Endothelial cell of umbilical vein (primary cell): ENCODE data around the gene ALDOC. TPM values are rescaled to one million over a fixed set of nuclear protein-coding genes. Genes with fewer than 3 reads are reported as not detected.
A peak's percentile ranks its signal among the peaks of the same experiment; 100 is the strongest.

Source experiments
- BruUV-seq: library from RNA; stranded (reverse); fragments of 400-500 nt; replicated peaks from 2 replicates; lab custom pipeline; 2021; lab: Mats Ljungman, UMichigan
- CTCF ChIA-PET: fragments of 300-600, 350-600 bp; sonication (Branson Sonifier 250); formaldehyde crosslinking; loops from one replicate; lab custom pipeline; 2021; ENCODE audit warnings: antibody characterized with exemption, inconsistent platforms; lab: Charles Lee
- POLR2A ChIA-PET: fragments of 300-600, 350-600 bp; sonication (Branson Sonifier 250); formaldehyde crosslinking; loops from one replicate; lab custom pipeline; 2021; ENCODE audit warnings: antibody characterized with exemption, inconsistent platforms; lab: Charles Lee
- DNase-seq: peaks from one replicate; pipeline ENCODE4 v3.0.0-alpha.2; 2011; ENCODE audit warnings: low read depth, low spot score
- FAIRE-seq: peaks from 2 replicates; lab custom pipeline; 2011; peaks lifted over from hg19 to GRCh38; lab: Jason Lieb, UNC
- H2AFZ ChIP-seq: 2 replicates; pipeline ENCODE4 v1.6.0; 2012; ENCODE audit warnings: low read depth, low read length, control low read depth, inconsistent platforms
- H3K27ac ChIP-seq: 2 replicates; pipeline ENCODE4 v1.5.1; 2011; ENCODE audit warnings: low read depth, mild to moderate bottlenecking, control low read depth, low read length, moderate library complexity; ENCODE audit not compliant: insufficient read depth
- H3K27me3 ChIP-seq, 2 experiments: 2 replicates each; pipeline versions ENCODE4 v1.6.0 to v1.6.1; 2011; ENCODE audit warnings: low read length in 2 of 2, mixed read lengths in 1 of 2; ENCODE audit not compliant: control insufficient read depth in 2 of 2, insufficient read depth in 2 of 2
- H3K36me3 ChIP-seq, 2 experiments: 2 replicates in 1 of 2; 3 replicates in 1 of 2; pipeline ENCODE4 v1.5.1; 2011; ENCODE audit warnings: low read length in 2 of 2, mild to moderate bottlenecking in 1 of 2, moderate library complexity in 1 of 2; ENCODE audit not compliant: control insufficient read depth in 2 of 2, insufficient read depth in 2 of 2; ENCODE audit errors: extremely low read depth in 1 of 2
- H3K4me1 ChIP-seq: 3 replicates; pipeline ENCODE4 v1.5.1; 2011; ENCODE audit warnings: mild to moderate bottlenecking, low read length; ENCODE audit not compliant: control insufficient read depth, insufficient read depth; ENCODE audit errors: extremely low read depth
- H3K4me2 ChIP-seq: 2 replicates; pipeline ENCODE4 v1.6.1; 2011; ENCODE audit warnings: low read length, control low read depth, mixed read lengths; ENCODE audit not compliant: insufficient read depth
- H3K4me3 ChIP-seq, 3 experiments: fragments of 200-600 bp in 1 of 3; sonication (generic), shearing (Covaris generic) in 1 of 3; replicated peaks in 1 of 3; 2 replicates each; pipeline ENCODE4 v1.5.1; 2011 to 2016; ENCODE audit warnings: control low read depth in 3 of 3, low read length in 3 of 3, mild to moderate bottlenecking in 2 of 3, inconsistent platforms in 1 of 3, low read depth in 1 of 3, moderate library complexity in 1 of 3; ENCODE audit not compliant: insufficient read depth in 1 of 3
- H3K79me2 ChIP-seq: 2 replicates; pipeline ENCODE4 v1.6.0; 2012; ENCODE audit warnings: low read length, inconsistent platforms; ENCODE audit not compliant: control insufficient read depth, insufficient read depth
- H3K9ac ChIP-seq: replicated peaks from 2 replicates; pipeline ENCODE3; 2011; ENCODE audit warnings: low read length, control low read depth; ENCODE audit not compliant: insufficient read depth; ENCODE audit errors: extremely low read depth
- H3K9me1 ChIP-seq: replicated peaks from 3 replicates; pipeline ENCODE4 v1.6.0; 2011; ENCODE audit warnings: mild to moderate bottlenecking, low read length; ENCODE audit not compliant: control insufficient read depth, insufficient read depth; ENCODE audit errors: extremely low read depth
- H3K9me3 ChIP-seq: replicated peaks from 2 replicates; pipeline ENCODE4 v1.5.1; 2012; ENCODE audit warnings: low read length, inconsistent platforms; ENCODE audit not compliant: control insufficient read depth, insufficient read depth
- H4K20me1 ChIP-seq: replicated peaks from 2 replicates; pipeline ENCODE3; 2011; ENCODE audit warnings: mild to moderate bottlenecking, low read length; ENCODE audit not compliant: control insufficient read depth, insufficient read depth; ENCODE audit errors: extremely low read depth
- EZH2 ChIP-seq: IDR thresholded peaks from 2 replicates; pipeline ENCODE4 v1.6.1; 2012; ENCODE audit warnings: borderline replicate concordance, low read depth, mild to moderate bottlenecking, moderate library complexity, low read length, inconsistent platforms; ENCODE audit not compliant: severe bottlenecking
- FOS ChIP-seq: IDR thresholded peaks from 2 replicates; pipeline ENCODE4 v1.6.1; 2011; ENCODE audit warnings: mild to moderate bottlenecking, low read length, moderate library complexity, borderline replicate concordance; ENCODE audit not compliant: insufficient read depth
- GATA2 ChIP-seq: IDR thresholded peaks from 2 replicates; pipeline ENCODE4 v1.7.0; 2011; ENCODE audit warnings: low read depth, mild to moderate bottlenecking, moderate library complexity, mixed read lengths, low read length; ENCODE audit not compliant: insufficient read length, insufficient read depth
- JUN ChIP-seq: IDR thresholded peaks from 2 replicates; pipeline ENCODE4 v1.6.1; 2011; ENCODE audit warnings: borderline replicate concordance, low read depth; ENCODE audit not compliant: insufficient read length, insufficient read depth
- MYC ChIP-seq: IDR thresholded peaks from one replicate; pipeline ENCODE4 v1.6.1; 2011; ENCODE audit warnings: mild to moderate bottlenecking, low read depth, low read length
- POLR2A ChIP-seq: IDR thresholded peaks from 2 replicates; pipeline ENCODE4 v1.6.1; 2012; ENCODE audit warnings: low read depth, mild to moderate bottlenecking, control low read depth, low read length
- POLR2AphosphoS5 ChIP-seq: IDR thresholded peaks from 2 replicates; pipeline ENCODE4 v1.6.1; 2012; ENCODE audit warnings: low read depth, mild to moderate bottlenecking, control low read depth, low read length, moderate library complexity; ENCODE audit not compliant: insufficient read depth
- dilution Hi-C: fragments of 300-500 bp; cut with MboI; formaldehyde crosslinking; loops from one replicate; pipeline ENCODE4 v1.15.0; 2019; ENCODE audit warnings: low sequenced_read_pairs; ENCODE audit not compliant: extremely low pct_ligation_motif_present
- intact Hi-C: fragments of 100-400 bp; cut with micrococcal nuclease; formaldehyde crosslinking; loops from one replicate; pipeline ENCODE4 v1.10.0; 2022
- polyA plus RNA-seq, 4 experiments: library from polyadenylated mRNA; depleted of rRNA in 3 of 4; stranded (reverse) in 3 of 4; unstranded in 1 of 4; fragments of >200 nt; gene quantifications; 2 replicates each; pipeline versions ENCODE4 v1.2.1 to v1.2.3, GENCODE V29; 2011 to 2012; ENCODE audit warnings: missing spikeins in 1 of 4
- total RNA-seq: library from RNA; stranded (reverse); gene quantifications from 2 replicates; pipeline ENCODE4 v1.2.3, GENCODE V29; 2021
- TF ChIP-seq, protein P1 (sequence below): IDR thresholded peaks from 2 replicates; pipeline ENCODE4 v1.6.1; 2011; ENCODE audit not compliant: insufficient read depth, insufficient read length
- TF ChIP-seq, protein P2 (sequence below), 2 donors: IDR thresholded peaks; 1 replicate in 1 of 2; 2 replicates in 1 of 2; pipeline ENCODE4 v1.5.1; 2011; ENCODE audit warnings: low read length in 2 of 2, mild to moderate bottlenecking in 2 of 2, moderate library complexity in 2 of 2, control low read depth in 1 of 2, inconsistent platforms in 1 of 2, low read depth in 1 of 2; ENCODE audit not compliant: insufficient read depth in 1 of 2; ENCODE audit errors: extremely low read depth in 1 of 2

ALDOC gene
- total and polyA plus RNA-seq, 2 donors (not counting 3 experiments of a cell fraction or from before 2014, with no cell fraction given): 7.2 to 18.9 TPM

DNA sequence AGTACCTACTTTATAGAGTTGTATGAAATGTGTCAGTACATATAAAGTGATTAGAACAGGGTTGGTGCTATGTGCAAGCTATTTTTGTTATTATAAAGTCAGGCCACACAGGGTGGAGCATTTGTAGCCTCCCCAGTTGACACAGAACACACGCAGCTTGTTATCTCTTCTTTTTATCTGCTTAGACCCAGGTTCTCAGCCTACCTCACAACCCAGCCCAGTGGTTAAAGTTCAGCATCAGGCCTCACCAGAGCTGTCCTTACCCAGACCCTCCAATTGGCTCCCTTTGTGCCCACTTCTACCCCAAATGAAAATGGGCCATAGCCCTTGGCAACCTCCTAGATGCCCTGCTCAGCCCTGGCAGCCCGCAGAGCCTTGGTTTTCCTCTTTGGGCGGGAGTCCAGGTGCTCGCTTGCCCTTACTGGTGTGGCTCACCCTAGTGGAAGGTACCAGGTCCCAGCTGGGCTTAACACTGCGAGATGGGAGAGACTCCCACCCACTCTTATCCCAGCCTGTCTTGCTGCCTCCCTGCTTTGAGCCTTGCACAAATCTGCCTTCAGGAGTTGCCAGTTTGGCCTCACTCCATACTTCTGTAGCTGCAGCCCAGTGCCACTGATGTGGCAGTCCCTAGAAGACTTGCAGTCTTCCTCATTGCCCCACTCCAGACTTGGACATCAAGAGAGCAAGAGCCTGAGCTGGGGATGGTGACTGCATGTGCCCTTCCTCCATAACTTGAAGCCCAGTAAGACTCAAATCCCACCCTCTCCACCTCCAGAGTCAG, 4.2 kb downstream of the ALDOC start:
- Histone ChIP-seq H3K4me3 (peak overlapping the region in 1 of 3 experiments; percentile 52), H4K20me1 (no peaks in the 10 kb centered on the region), H3K27ac (no peak overlapping the region), H3K9me3 (no peaks in the 10 kb centered on the region), H3K9ac (no peak overlapping the region), H3K36me3 (no peaks in the 10 kb centered on the region), H3K79me2 (peaks cover 15% of the 10 kb centered on the region), H3K4me2 (peak overlapping the region; percentile 79), H3K27me3 (no peaks in the 10 kb centered on the region), H3K9me1 (no peaks in the 10 kb centered on the region), H3K4me1 (peaks cover 12% of the 10 kb centered on the region), H2AFZ (no peak overlapping the region)
- no peak for DNase-seq
- no TSS peak for BruUV-seq
- TF ChIP-seq, protein P1, sequence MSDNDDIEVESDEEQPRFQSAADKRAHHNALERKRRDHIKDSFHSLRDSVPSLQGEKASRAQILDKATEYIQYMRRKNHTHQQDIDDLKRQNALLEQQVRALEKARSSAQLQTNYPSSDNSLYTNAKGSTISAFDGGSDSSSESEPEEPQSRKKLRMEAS: no peak
- TF ChIP-seq JUN (no peak), POLR2A (no peak), GATA2 (no peak), EZH2 (no peak), FOS (no peak), MYC (no peak), POLR2AphosphoS5 (no peak)
- TF ChIP-seq, protein P2, sequence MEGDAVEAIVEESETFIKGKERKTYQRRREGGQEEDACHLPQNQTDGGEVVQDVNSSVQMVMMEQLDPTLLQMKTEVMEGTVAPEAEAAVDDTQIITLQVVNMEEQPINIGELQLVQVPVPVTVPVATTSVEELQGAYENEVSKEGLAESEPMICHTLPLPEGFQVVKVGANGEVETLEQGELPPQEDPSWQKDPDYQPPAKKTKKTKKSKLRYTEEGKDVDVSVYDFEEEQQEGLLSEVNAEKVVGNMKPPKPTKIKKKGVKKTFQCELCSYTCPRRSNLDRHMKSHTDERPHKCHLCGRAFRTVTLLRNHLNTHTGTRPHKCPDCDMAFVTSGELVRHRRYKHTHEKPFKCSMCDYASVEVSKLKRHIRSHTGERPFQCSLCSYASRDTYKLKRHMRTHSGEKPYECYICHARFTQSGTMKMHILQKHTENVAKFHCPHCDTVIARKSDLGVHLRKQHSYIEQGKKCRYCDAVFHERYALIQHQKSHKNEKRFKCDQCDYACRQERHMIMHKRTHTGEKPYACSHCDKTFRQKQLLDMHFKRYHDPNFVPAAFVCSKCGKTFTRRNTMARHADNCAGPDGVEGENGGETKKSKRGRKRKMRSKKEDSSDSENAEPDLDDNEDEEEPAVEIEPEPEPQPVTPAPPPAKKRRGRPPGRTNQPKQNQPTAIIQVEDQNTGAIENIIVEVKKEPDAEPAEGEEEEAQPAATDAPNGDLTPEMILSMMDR (IDR thresholded peaks at IDR 0.05; ENCODE audit: extremely low read depth in 1 of 2, insufficient read depth in 1 of 2, low read depth in 1 of 2, low read length in 2 of 2): no peak
- ChIA-PET POLR2A (no interaction called here), CTCF (interaction anchor here (0.9 to 1.8 kb wide), 5 partner anchors 20 to 78 kb away, joined by 3 to 9 read pairs (median 3); no protein-coding TSS in a partner anchor)
- dilution Hi-C loops (no loop called here), intact Hi-C loops (no loop called here)
- no peak for FAIRE-seq
